AG09309 (cell line): ENCODE measurements around the gene CCDC102A.

ENCODE experiments used
- DNase-seq: peaks from one replicate; pipeline ENCODE4 v3.0.0-alpha.2; 2010; ENCODE audit warnings: low read depth
- H3K4me3 ChIP-seq: 2 replicates; pipeline ENCODE4 v1.5.1; 2011; ENCODE audit warnings: mild to moderate bottlenecking, low read depth, low read length, moderate library complexity; ENCODE audit not compliant: control insufficient read depth
- CTCF ChIP-seq: IDR thresholded peaks from 2 replicates; pipeline ENCODE4 v1.5.1; 2011; ENCODE audit warnings: mild to moderate bottlenecking, low read depth, low read length, inconsistent platforms; ENCODE audit not compliant: insufficient read depth, control insufficient read depth; ENCODE audit errors: missing control alignments

CCDC102A gene

GRCh38 chr16:57527610-57528360 lies 8.6 kb downstream of the CCDC102A start:
- no peak for DNase-seq
- TF ChIP-seq CTCF, result no peak
- no peak overlapping the region for H3K4me3 ChIP-seq

- DNase-seq, result no peak
- no peak overlapping the region for H3K4me3 ChIP-seq
- no peak for TF ChIP-seq CTCF
Measured at GRCh38 chr16:57527027-57527426, 9.3 kb downstream of the CCDC102A start.

- no peak for TF ChIP-seq CTCF
- no peak overlapping the region for H3K4me3 ChIP-seq
Measured at GRCh38 chr16:57526498-57526897, 9.9 kb downstream of the CCDC102A start.

GRCh38 chr16:57525761-57526160 lies 10.6 kb downstream of the CCDC102A start:
- H3K4me3 ChIP-seq, result no peak overlapping the region
- TF ChIP-seq CTCF, result no peak
- no peak for DNase-seq

More at GRCh38 chr16:57526498-57526897, 9.9 kb downstream of the CCDC102A start:
- no peak for DNase-seq

- no peak for DNase-seq
- no peak for TF ChIP-seq CTCF
- H3K4me3 ChIP-seq, result no peak overlapping the region
Measured at GRCh38 chr16:57522960-57523359, 13.4 kb downstream of the CCDC102A start.

GRCh38 chr16:57519796-57520360 lies 16.5 kb downstream of the CCDC102A start:
- TF ChIP-seq CTCF, result peak; percentile 98

More at GRCh38 chr16:57519796-57520360, 16.5 kb downstream of the CCDC102A start:
- no peak overlapping the region for H3K4me3 ChIP-seq
- DNase-seq, result no peak
